ENCODE data around the gene PTPRO.

PTPRO gene

GRCh38 chr12:15502211-15502610, 179.9 kb downstream of the PTPRO start:
- no peak overlapping the region for H3K4me3 ChIP-seq (ENCODE audit: low read depth, low read length)
- no peak for DNase-seq (ENCODE audit: low read depth)
- TF ChIP-seq CTCF (conservative IDR thresholded peaks at IDR 0.05; ENCODE audit: low read depth, low read length), result no peak

GRCh38 chr12:15505616-15506015, 183.3 kb downstream of the PTPRO start:
- no peak overlapping the region for H3K4me3 ChIP-seq (ENCODE audit: low read depth, low read length)
- no peak for DNase-seq (ENCODE audit: low read depth)
- no peak for TF ChIP-seq CTCF (conservative IDR thresholded peaks at IDR 0.05; ENCODE audit: low read depth, low read length)

GRCh38 chr12:15515010-15515409, 192.7 kb downstream of the PTPRO start:
- no peak for TF ChIP-seq CTCF (conservative IDR thresholded peaks at IDR 0.05; ENCODE audit: low read depth, low read length)
- H3K4me3 ChIP-seq (ENCODE audit: low read depth, low read length), result no peak overlapping the region
- no peak for DNase-seq (ENCODE audit: low read depth)

GRCh38 chr12:15520083-15520482, 197.8 kb downstream of the PTPRO start:
- no peak overlapping the region for H3K4me3 ChIP-seq (ENCODE audit: low read depth, low read length)
- DNase-seq (ENCODE audit: low read depth), result no peak
- TF ChIP-seq CTCF (conservative IDR thresholded peaks at IDR 0.05; ENCODE audit: low read depth, low read length), result no peak

GRCh38 chr12:15520844-15521243, 198.5 kb downstream of the PTPRO start:
- no peak for TF ChIP-seq CTCF (conservative IDR thresholded peaks at IDR 0.05; ENCODE audit: low read depth, low read length)
- no peak for DNase-seq (ENCODE audit: low read depth)
- H3K4me3 ChIP-seq (ENCODE audit: low read depth, low read length), result no peak overlapping the region

- TF ChIP-seq CTCF (conservative IDR thresholded peaks at IDR 0.05; ENCODE audit: low read depth, low read length), result peak; percentile 62
- peak; percentile 76 for DNase-seq (ENCODE audit: low read depth)
- no peak overlapping the region for H3K4me3 ChIP-seq (ENCODE audit: low read depth, low read length)
Observed at GRCh38 chr12:15522574-15523187, 200.4 kb downstream of the PTPRO start.

GRCh38 chr12:15525441-15525840, 203.1 kb downstream of the PTPRO start:
- TF ChIP-seq CTCF (conservative IDR thresholded peaks at IDR 0.05; ENCODE audit: low read depth, low read length), result no peak
- no peak overlapping the region for H3K4me3 ChIP-seq (ENCODE audit: low read depth, low read length)
- DNase-seq (ENCODE audit: low read depth), result no peak

All from choroid plexus epithelial cell (primary cell).